ENCODE measurements around the gene GCGR.

GRCh38 chr17:81803728-81804558, at the start of gene GCGR:
- TF ChIP-seq CTCF (IDR thresholded peaks at IDR 0.05): no peak
- no peak for TF ChIP-seq ZNF425 (CRISPR knock-in tag; conservative IDR thresholded peaks at IDR 0.05)
- no peak for TF ChIP-seq ELF4 (CRISPR knock-in tag; IDR thresholded peaks at IDR 0.05; ENCODE audit: low read depth)
- no peak for TF ChIP-seq NFE2L1 (CRISPR knock-in tag; IDR thresholded peaks at IDR 0.05)
- no peak for TF ChIP-seq CREB1 (CRISPR knock-in tag; IDR thresholded peaks at IDR 0.05)
- TF ChIP-seq AFF4 (CRISPR knock-in tag; IDR thresholded peaks at IDR 0.05; ENCODE audit: borderline replicate concordance): no peak
- no peak for TF ChIP-seq USF2 (CRISPR knock-in tag; IDR thresholded peaks at IDR 0.05)

All from WTC11 (cell line).